GM13977 (cell line): Measurements from ENCODE around the gene SPO11.

ENCODE experiments used
- DNase-seq: peaks from one replicate; pipeline ENCODE4 v3.0.0; 2012; ENCODE audit warnings: low spot score
- CTCF ChIP-seq: IDR thresholded peaks from 2 replicates; pipeline ENCODE4 v1.5.1; 2012; ENCODE audit warnings: mild to moderate bottlenecking, control low read depth; ENCODE audit not compliant: insufficient read depth; ENCODE audit errors: extremely low read depth, missing control alignments
- in situ Hi-C: fragments of 300-500 bp; cut with MboI; formaldehyde crosslinking; loops from one replicate; pipeline ENCODE4 v1.12.0; 2022; ENCODE audit warnings: low sequenced_read_pairs, low pct_unique_long_range_greater_than_20kb, mixed read lengths, inconsistent platforms; ENCODE audit not compliant: unreplicated experiment

The SPO11 gene

GRCh38 chr20:57315083-57315975, 14.3 kb upstream of the SPO11 start:
- DNase-seq = no peak
- in situ Hi-C loops = no loop called here
- TF ChIP-seq CTCF = no peak

- no peak for DNase-seq
- in situ Hi-C loops = no loop called here
Measured at GRCh38 chr20:57315976-57316480, 13.6 kb upstream of the SPO11 start.

GRCh38 chr20:57316795-57317201, 12.8 kb upstream of the SPO11 start:
- TF ChIP-seq CTCF = no peak
- in situ Hi-C loops = no loop called here
- DNase-seq = no peak

More at GRCh38 chr20:57315976-57316480, 13.6 kb upstream of the SPO11 start:
- TF ChIP-seq CTCF = no peak

GRCh38 chr20:57317316-57317788, 12.3 kb upstream of the SPO11 start:
- in situ Hi-C loops = no loop called here
- no peak for TF ChIP-seq CTCF
- no peak for DNase-seq

GRCh38 chr20:57317789-57318371, 11.7 kb upstream of the SPO11 start:
- in situ Hi-C loops = no loop called here
- no peak for DNase-seq

More at GRCh38 chr20:57317789-57318371, 11.7 kb upstream of the SPO11 start:
- no peak for TF ChIP-seq CTCF
